ENCODE data around the gene RSBN1. TPM values are rescaled to one million over a fixed set of nuclear protein-coding genes. Genes with fewer than 3 reads are reported as not detected.

The RSBN1 gene
- total and polyA plus RNA-seq, 2 experiments from 2014 or later, result 7.5 to 8.7 TPM

- Histone ChIP-seq H3K27me3 (replicated peaks; ENCODE audit: insufficient read depth) (no peaks in the 10 kb centered on the region), H3K27ac (peak overlapping the region; percentile 25), H2AFZ (no peak overlapping the region), H3K36me3 (ENCODE audit: low read depth) (peaks cover 24% of the 10 kb centered on the region; the same call in 1 of the 2 replicates), H3K79me2 (ENCODE audit: insufficient read depth) (peaks cover 91% of the 10 kb centered on the region), H3K9me3 (ENCODE audit: low read depth) (no peaks in the 10 kb centered on the region), H4K20me1 (ENCODE audit: insufficient read depth) (no peaks in the 10 kb centered on the region; the same call in 1 of the 2 replicates), H3F3A (ENCODE audit: insufficient read depth) (peaks cover 35% of the 10 kb centered on the region), H3K4me3 (no peak overlapping the region), H3K4me2 (ENCODE audit: unreplicated experiment) (peak overlapping the region; percentile 16), H3K9me2 (ENCODE audit: insufficient read depth) (no peaks in the 10 kb centered on the region), H3K9ac (no peak overlapping the region), H3K4me1 (ENCODE audit: insufficient read depth) (peaks cover 21% of the 10 kb centered on the region)
- 76 to 86% methylated on average over 1 of the region's 1 CpG for WGBS, 2 experiments (ENCODE audit: low coverage in 1 of 2, low lambda C conversion rate in 2 of 2, missing lambda C conversion rate in 2 of 2)
- TF ChIP-seq EZH2phosphoT487 (IDR thresholded peaks at IDR 0.05; ENCODE audit: insufficient read depth, low read depth) (no peak), EZH2 (IDR thresholded peaks at IDR 0.05; ENCODE audit: insufficient read depth, poor library complexity, severe bottlenecking) (no peak)
- DNase-seq, result peak; percentile 81
- in situ Hi-C loops (cut with MboI), result no loop called here
These were observed 19.3 kb downstream of the RSBN1 start for GRCh38 chr1:113792986-113793385.

GRCh38 chr1:113792471-113792870 is 19.8 kb downstream of the RSBN1 start:
- in situ Hi-C loops (cut with MboI), result no loop called here
- H3K27me3 ChIP-seq (replicated peaks; ENCODE audit: insufficient read depth), result no peaks in the 10 kb centered on the region
- H3K4me2 ChIP-seq (ENCODE audit: unreplicated experiment), result peak overlapping the region; percentile 16
- peaks cover 24% of the 10 kb centered on the region; the same call in 1 of the 2 replicates for H3K36me3 ChIP-seq (ENCODE audit: low read depth)
- no peaks in the 10 kb centered on the region; the same call in 1 of the 2 replicates for H4K20me1 ChIP-seq (ENCODE audit: insufficient read depth)
- H3K27ac ChIP-seq, result peak overlapping the region; percentile 25
- H2AFZ ChIP-seq, result no peak overlapping the region
- H3K4me1 ChIP-seq (ENCODE audit: insufficient read depth), result peaks cover 21% of the 10 kb centered on the region
- no peak overlapping the region for H3K9ac ChIP-seq
- WGBS, 2 experiments (ENCODE audit: low coverage in 1 of 2, low lambda C conversion rate in 2 of 2, missing lambda C conversion rate in 2 of 2), result 80 to 85% methylated on average over 5 of the region's 5 CpGs
- DNase-seq, result no peak
- TF ChIP-seq EZH2phosphoT487 (IDR thresholded peaks at IDR 0.05; ENCODE audit: insufficient read depth, low read depth) (no peak), EZH2 (IDR thresholded peaks at IDR 0.05; ENCODE audit: insufficient read depth, poor library complexity, severe bottlenecking) (no peak)
- H3K4me3 ChIP-seq, result no peak overlapping the region
- peaks cover 35% of the 10 kb centered on the region for H3F3A ChIP-seq (ENCODE audit: insufficient read depth)
- no peaks in the 10 kb centered on the region for H3K9me2 ChIP-seq (ENCODE audit: insufficient read depth)
- H3K79me2 ChIP-seq (ENCODE audit: insufficient read depth), result peaks cover 91% of the 10 kb centered on the region
- no peaks in the 10 kb centered on the region for H3K9me3 ChIP-seq (ENCODE audit: low read depth)

- WGBS, 2 experiments (ENCODE audit: low coverage in 1 of 2, low lambda C conversion rate in 2 of 2, missing lambda C conversion rate in 2 of 2), result 84 to 85% methylated on average over 3 of the region's 3 CpGs
- no peak for DNase-seq
- no peak overlapping the region for H3K9ac ChIP-seq
- H3K9me2 ChIP-seq (ENCODE audit: insufficient read depth), result no peaks in the 10 kb centered on the region
- no peak overlapping the region for H3K4me2 ChIP-seq (ENCODE audit: unreplicated experiment)
- H2AFZ ChIP-seq, result no peak overlapping the region
- no peak overlapping the region for H3K27ac ChIP-seq
- no peak overlapping the region for H3K4me3 ChIP-seq
- peaks cover 27% of the 10 kb centered on the region for H3K4me1 ChIP-seq (ENCODE audit: insufficient read depth)
- in situ Hi-C loops (cut with MboI), result no loop called here
- no peak for TF ChIP-seq EZH2 (IDR thresholded peaks at IDR 0.05; ENCODE audit: insufficient read depth, poor library complexity, severe bottlenecking)
- TF ChIP-seq EZH2phosphoT487 (IDR thresholded peaks at IDR 0.05; ENCODE audit: insufficient read depth, low read depth), result no peak
- H3F3A ChIP-seq (ENCODE audit: insufficient read depth), result peaks cover 29% of the 10 kb centered on the region
- H4K20me1 ChIP-seq (ENCODE audit: insufficient read depth), result no peaks in the 10 kb centered on the region
- no peaks in the 10 kb centered on the region for H3K27me3 ChIP-seq (replicated peaks; ENCODE audit: insufficient read depth)
- no peaks in the 10 kb centered on the region for H3K36me3 ChIP-seq (ENCODE audit: low read depth)
- H3K9me3 ChIP-seq (ENCODE audit: low read depth), result no peaks in the 10 kb centered on the region
- peaks cover 91% of the 10 kb centered on the region for H3K79me2 ChIP-seq (ENCODE audit: insufficient read depth)
These were observed 23.5 kb downstream of the RSBN1 start for GRCh38 chr1:113788802-113789201.

GRCh38 chr1:113787663-113788062 is 24.6 kb downstream of the RSBN1 start:
- Histone ChIP-seq H3K4me2 (ENCODE audit: unreplicated experiment) (no peak overlapping the region), H3K4me1 (ENCODE audit: insufficient read depth) (peaks cover 27% of the 10 kb centered on the region), H3K79me2 (ENCODE audit: insufficient read depth) (peaks cover 100% of the 10 kb centered on the region), H3K9me2 (ENCODE audit: insufficient read depth) (no peaks in the 10 kb centered on the region), H3K4me3 (no peak overlapping the region), H3K9me3 (ENCODE audit: low read depth) (no peaks in the 10 kb centered on the region), H3K27ac (no peak overlapping the region), H4K20me1 (ENCODE audit: insufficient read depth) (no peaks in the 10 kb centered on the region), H3K36me3 (ENCODE audit: low read depth) (no peaks in the 10 kb centered on the region), H3F3A (ENCODE audit: insufficient read depth) (peaks cover 29% of the 10 kb centered on the region), H3K27me3 (replicated peaks; ENCODE audit: insufficient read depth) (no peaks in the 10 kb centered on the region), H3K9ac (no peak overlapping the region), H2AFZ (no peak overlapping the region)
- WGBS, 2 experiments (ENCODE audit: low coverage in 1 of 2, low lambda C conversion rate in 2 of 2, missing lambda C conversion rate in 2 of 2), result 93% methylated on average over 3 of the region's 3 CpGs
- peak; percentile 27 for DNase-seq
- TF ChIP-seq EZH2 (IDR thresholded peaks at IDR 0.05; ENCODE audit: insufficient read depth, poor library complexity, severe bottlenecking) (no peak), EZH2phosphoT487 (IDR thresholded peaks at IDR 0.05; ENCODE audit: insufficient read depth, low read depth) (no peak)
- in situ Hi-C loops (cut with MboI), result no loop called here

GRCh38 chr1:113786069-113786468 is 26.2 kb downstream of the RSBN1 start:
- Histone ChIP-seq H3K27me3 (replicated peaks; ENCODE audit: insufficient read depth) (no peaks in the 10 kb centered on the region), H3K36me3 (ENCODE audit: low read depth) (no peaks in the 10 kb centered on the region), H3K79me2 (ENCODE audit: insufficient read depth) (peaks cover 100% of the 10 kb centered on the region), H3K9ac (no peak overlapping the region), H3K4me3 (no peak overlapping the region), H3F3A (ENCODE audit: insufficient read depth) (peaks cover 29% of the 10 kb centered on the region), H4K20me1 (ENCODE audit: insufficient read depth) (0 out of 2 replicates have a peak, but pooled peaks cover 4% of the 10 kb centered on the region), H3K9me2 (ENCODE audit: insufficient read depth) (no peaks in the 10 kb centered on the region), H2AFZ (no peak overlapping the region), H3K27ac (no peak overlapping the region), H3K4me1 (ENCODE audit: insufficient read depth) (peaks cover 29% of the 10 kb centered on the region), H3K4me2 (ENCODE audit: unreplicated experiment) (no peak overlapping the region), H3K9me3 (ENCODE audit: low read depth) (no peaks in the 10 kb centered on the region)
- in situ Hi-C loops (cut with MboI), result no loop called here
- TF ChIP-seq EZH2phosphoT487 (IDR thresholded peaks at IDR 0.05; ENCODE audit: insufficient read depth, low read depth) (no peak), EZH2 (IDR thresholded peaks at IDR 0.05; ENCODE audit: insufficient read depth, poor library complexity, severe bottlenecking) (no peak)
- WGBS, 2 experiments (ENCODE audit: low coverage in 1 of 2, low lambda C conversion rate in 2 of 2, missing lambda C conversion rate in 2 of 2), result 48 to 57% methylated on average over 1 of the region's 1 CpG
- peak; percentile 21 for DNase-seq
